ENCODE data around the gene BEGAIN. TPM values are rescaled to one million over a fixed set of nuclear protein-coding genes. Genes with fewer than 3 reads are reported as not detected.
A peak's percentile ranks its signal among the peaks of the same experiment; 100 is the strongest.

BEGAIN gene
- total and polyA plus RNA-seq, 2 donors from 2014 or later, result 0.52 to 1.4 TPM

DNA sequence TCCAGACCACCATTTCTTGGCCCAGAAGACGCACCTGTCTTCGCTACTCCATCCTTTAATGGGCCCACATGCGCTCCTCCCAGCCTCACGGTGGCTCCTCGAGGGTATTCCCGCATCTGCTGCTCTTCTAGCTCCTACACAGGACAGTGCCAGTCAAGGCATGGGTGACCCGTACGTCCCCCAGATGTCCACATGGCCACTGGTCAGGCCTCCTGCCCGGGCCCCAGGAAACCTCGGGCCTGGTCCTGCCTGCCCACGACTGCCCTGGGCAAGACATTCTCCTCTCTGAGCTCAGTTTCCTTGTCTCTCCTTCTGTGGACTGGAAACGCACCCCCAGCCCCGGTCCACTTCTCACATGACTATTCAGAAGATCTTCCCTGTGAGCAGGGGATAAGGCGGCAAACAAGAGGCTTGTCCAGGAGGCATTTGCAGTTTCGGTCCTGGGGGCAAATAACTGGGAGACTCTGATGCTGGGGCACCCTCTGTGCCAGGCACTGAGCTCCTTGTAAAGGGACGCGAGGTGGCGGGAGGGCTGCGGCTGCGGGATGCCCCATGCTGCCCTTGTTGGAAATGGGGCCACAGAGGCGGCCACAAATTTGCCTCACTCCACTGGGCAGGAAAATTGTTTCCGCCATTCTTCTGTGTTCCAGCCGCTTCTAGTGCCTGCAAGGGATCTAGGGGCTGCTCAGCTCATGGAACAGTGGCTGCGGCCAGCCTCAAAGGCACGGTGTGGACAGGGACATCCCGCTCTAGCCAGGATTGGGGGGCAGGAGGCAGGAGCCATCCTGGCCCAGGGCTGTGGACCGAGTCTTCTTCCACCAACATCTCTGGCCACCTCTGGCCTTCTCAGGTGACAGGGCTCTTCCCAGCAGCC lies 6.8 kb upstream of the BEGAIN start:
- Histone ChIP-seq H3K4me3 (ENCODE audit: low read length in 3 of 3) (no peak overlapping the region), H3K4me1 (ENCODE audit: control insufficient read depth in 2 of 3, insufficient read depth in 2 of 3, low read depth in 1 of 3, low read length in 3 of 3) (no peaks in the 10 kb centered on the region), H3K9me3 (ENCODE audit: control insufficient read depth in 2 of 3, insufficient read depth in 1 of 3, low read length in 3 of 3) (no peaks in the 10 kb centered on the region), H3K27ac (ENCODE audit: low read depth in 2 of 2, low read length in 2 of 2) (no peak overlapping the region), H3K27me3 (ENCODE audit: control insufficient read depth, insufficient read depth, low read length) (no peaks in the 10 kb centered on the region), H3K36me3 (ENCODE audit: control insufficient read depth in 2 of 3, insufficient read depth in 3 of 3, low read length in 3 of 3) (no peaks in the 10 kb centered on the region), H3K9ac (ENCODE audit: low read length in 3 of 3) (no peak overlapping the region)
- intact Hi-C loops (cut with DNase I), result no loop called here
- DNase-seq, result peak; percentile 41 to 68 (median 54)
- TF ChIP-seq, protein P1, sequence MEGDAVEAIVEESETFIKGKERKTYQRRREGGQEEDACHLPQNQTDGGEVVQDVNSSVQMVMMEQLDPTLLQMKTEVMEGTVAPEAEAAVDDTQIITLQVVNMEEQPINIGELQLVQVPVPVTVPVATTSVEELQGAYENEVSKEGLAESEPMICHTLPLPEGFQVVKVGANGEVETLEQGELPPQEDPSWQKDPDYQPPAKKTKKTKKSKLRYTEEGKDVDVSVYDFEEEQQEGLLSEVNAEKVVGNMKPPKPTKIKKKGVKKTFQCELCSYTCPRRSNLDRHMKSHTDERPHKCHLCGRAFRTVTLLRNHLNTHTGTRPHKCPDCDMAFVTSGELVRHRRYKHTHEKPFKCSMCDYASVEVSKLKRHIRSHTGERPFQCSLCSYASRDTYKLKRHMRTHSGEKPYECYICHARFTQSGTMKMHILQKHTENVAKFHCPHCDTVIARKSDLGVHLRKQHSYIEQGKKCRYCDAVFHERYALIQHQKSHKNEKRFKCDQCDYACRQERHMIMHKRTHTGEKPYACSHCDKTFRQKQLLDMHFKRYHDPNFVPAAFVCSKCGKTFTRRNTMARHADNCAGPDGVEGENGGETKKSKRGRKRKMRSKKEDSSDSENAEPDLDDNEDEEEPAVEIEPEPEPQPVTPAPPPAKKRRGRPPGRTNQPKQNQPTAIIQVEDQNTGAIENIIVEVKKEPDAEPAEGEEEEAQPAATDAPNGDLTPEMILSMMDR (IDR thresholded peaks at IDR 0.05; ENCODE audit: borderline replicate concordance, extremely low read depth, insufficient read depth), result no peak
- no peak for FAIRE-seq

DNA sequence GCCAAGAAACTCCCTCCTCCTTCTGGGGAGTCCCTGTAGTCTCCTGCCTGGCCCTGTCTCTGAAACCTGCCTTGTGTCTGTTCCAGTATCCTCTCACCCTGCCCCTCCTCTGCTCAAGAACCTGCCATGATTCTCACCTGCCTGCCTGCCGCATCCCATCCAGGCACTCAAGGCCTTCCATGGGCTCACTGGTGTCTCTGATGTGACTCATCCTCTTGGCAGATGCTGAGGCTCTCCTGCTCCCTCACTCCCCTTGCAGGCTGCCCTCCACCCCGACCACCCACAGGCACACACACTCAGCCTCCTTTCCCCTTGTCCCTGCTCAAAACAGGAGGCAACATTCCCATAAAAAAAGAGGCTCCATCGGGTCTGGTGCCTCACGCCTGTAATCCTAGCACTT lies 5.8 kb upstream of the BEGAIN start:
- no peaks in the 10 kb centered on the region for H3K9me3 ChIP-seq (ENCODE audit: control insufficient read depth in 2 of 3, insufficient read depth in 1 of 3, low read length in 3 of 3)
- DNase-seq (peak in 1 of 5 donors; percentile 38), FAIRE-seq (no peak)
- TF ChIP-seq, protein P1 (IDR thresholded peaks at IDR 0.05; ENCODE audit: borderline replicate concordance, extremely low read depth, insufficient read depth), result no peak
- no peak overlapping the region for H3K9ac ChIP-seq (ENCODE audit: low read length in 3 of 3)
- no peaks in the 10 kb centered on the region for H3K27me3 ChIP-seq (ENCODE audit: control insufficient read depth, insufficient read depth, low read length)
- H3K36me3 ChIP-seq (ENCODE audit: control insufficient read depth in 2 of 3, insufficient read depth in 3 of 3, low read length in 3 of 3), result no peaks in the 10 kb centered on the region
- no peaks in the 10 kb centered on the region for H3K4me1 ChIP-seq (ENCODE audit: control insufficient read depth in 2 of 3, insufficient read depth in 2 of 3, low read depth in 1 of 3, low read length in 3 of 3)
- H3K27ac ChIP-seq (ENCODE audit: low read depth in 2 of 2, low read length in 2 of 2), result no peak overlapping the region
- intact Hi-C loops (cut with DNase I), result no loop called here
- H3K4me3 ChIP-seq (ENCODE audit: low read length in 3 of 3), result no peak overlapping the region

DNA sequence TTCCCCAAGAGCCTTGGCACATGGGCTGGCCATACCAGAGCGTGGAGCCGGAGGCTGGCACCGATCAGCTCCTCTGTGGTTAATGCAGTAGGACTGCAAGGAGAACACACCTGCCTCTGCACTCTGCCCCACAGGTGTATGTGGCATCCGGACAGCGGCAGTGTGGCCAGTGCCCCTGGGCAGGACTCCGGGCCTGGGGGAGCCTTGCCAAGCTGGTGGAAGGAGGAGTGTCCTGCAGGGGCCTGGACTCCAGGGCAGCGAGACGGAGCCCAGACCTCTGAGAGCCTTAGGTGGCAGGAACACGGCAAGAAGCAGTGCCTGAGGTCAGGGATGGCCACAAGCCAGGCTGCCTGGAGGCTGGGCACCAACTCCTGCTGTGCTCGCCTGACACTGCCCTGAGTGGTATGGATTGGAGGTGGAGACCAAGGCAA lies 5.3 kb upstream of the BEGAIN start:
- peak in 2 of 5 donors; percentile 28 to 67 for DNase-seq

More for the DNA sequence above, 5.3 kb upstream of the BEGAIN start:
- FAIRE-seq, result no peak
- H3K4me1 ChIP-seq (ENCODE audit: control insufficient read depth in 2 of 3, insufficient read depth in 2 of 3, low read depth in 1 of 3, low read length in 3 of 3), result peaks cover 0 to 3% (median 0%) of the 10 kb centered on the region in 3 donors
- H3K27me3 ChIP-seq (ENCODE audit: control insufficient read depth, insufficient read depth, low read length), result peaks cover 3% of the 10 kb centered on the region
- no peaks in the 10 kb centered on the region for H3K9me3 ChIP-seq (ENCODE audit: control insufficient read depth in 2 of 3, insufficient read depth in 1 of 3, low read length in 3 of 3)
- TF ChIP-seq, protein P1 (IDR thresholded peaks at IDR 0.05; ENCODE audit: borderline replicate concordance, extremely low read depth, insufficient read depth), result no peak
- no peak overlapping the region for H3K9ac ChIP-seq (ENCODE audit: low read length in 3 of 3)
- H3K4me3 ChIP-seq (ENCODE audit: low read length in 3 of 3), result no peak overlapping the region
- intact Hi-C loops (cut with DNase I), result no loop called here
- no peak overlapping the region for H3K27ac ChIP-seq (ENCODE audit: low read depth in 2 of 2, low read length in 2 of 2)
- H3K36me3 ChIP-seq (ENCODE audit: control insufficient read depth in 2 of 3, insufficient read depth in 3 of 3, low read length in 3 of 3), result no peaks in the 10 kb centered on the region

Measured in kidney (tissue), 14 donors.